Ovary (tissue), 9 donors: ENCODE data around the gene DOCK2. TPM values are rescaled to one million over a fixed set of nuclear protein-coding genes. Genes with fewer than 3 reads are reported as not detected.

ENCODE experiments used
- DNase-seq, 5 donors: peaks; one replicate each; pipeline ENCODE4 v3.0.0-alpha.2; 2019 to 2020
- H3K27ac ChIP-seq, 2 donors: fragments of 200-600 bp; one replicate each; pipeline versions ENCODE4 v1.5.1 to v1.8.0; 2019 to 2022
- H3K27me3 ChIP-seq: fragments of 200-600 bp; one replicate; pipeline ENCODE4 v1.8.0; 2022
- H3K36me3 ChIP-seq: fragments of 200-600 bp; sonication (generic); one replicate; pipeline ENCODE4 v1.5.1; 2019
- H3K4me1 ChIP-seq: one replicate; pipeline ENCODE4 v1.8.1; 2013; ENCODE audit warnings: mild to moderate bottlenecking, moderate library complexity; ENCODE audit not compliant: insufficient read depth
- H3K4me3 ChIP-seq: fragments of 200-600 bp; sonication (generic); one replicate; pipeline ENCODE4 v1.5.1; 2017
- H3K9me3 ChIP-seq, 2 donors: fragments of 200-600 bp in 1 of 2; sonication (generic) in 1 of 2; one replicate each; pipeline versions ENCODE4 v1.5.1 to v1.8.1; 2013 to 2019; ENCODE audit warnings: mild to moderate bottlenecking in 1 of 2, moderate library complexity in 1 of 2
- EP300 ChIP-seq: sonication (generic); formaldehyde crosslinking; IDR thresholded peaks from one replicate; pipeline ENCODE4 v1.6.1; 2017; ENCODE audit warnings: antibody characterized with exemption
- POLR2A ChIP-seq: fragments of 450-650 bp; IDR thresholded peaks from one replicate; pipeline ENCODE4 v1.6.1; 2017; ENCODE audit warnings: antibody characterized with exemption, mild to moderate bottlenecking, moderate library complexity
- WGBS, 3 donors: extraction: QIAGEN DNeasy Blood & Tissue Kit in 1 of 3; methylation state at CpG; one replicate each; pipeline versions ENCODE4 v1.1.5 to v1.1.7; 2013 to 2017; 5-methylcytosine and 5-hydroxymethylcytosine counted together
- intact Hi-C, 4 donors: fragments of 100-400 bp; cut with DNase I; formaldehyde crosslinking; loops; one replicate each; pipeline versions ENCODE4 v1.11.0 to v1.15.1; 2022 to 2023
- polyA plus RNA-seq, 2 donors: library from polyadenylated mRNA; stranded (reverse); fragments of 200-250 nt in 1 of 2; fragments of 350-450 nt in 1 of 2; fragmentation: Illumina TruSeq in 1 of 2; extraction: RNeasy Lipid Tissue Mini Kit (QIAGEN cat#74804) in 1 of 2; gene quantifications; one replicate each; pipeline ENCODE4 v1.2.3, GENCODE V29; 2013 to 2014
- total RNA-seq, 7 donors: library from RNA; depleted of rRNA in 2 of 7; stranded (reverse); fragments of >200 nt in 2 of 7; fragmentation: NEBNext Ultra II Directional in 3 of 7; extraction: Animal tissue kit (Norgen Biotek cat#: 25700) in 3 of 7; gene quantifications; one replicate each; pipeline versions ENCODE4 v1.1.0 to v1.2.4, GENCODE V29; 2016 to 2023
- TF ChIP-seq, protein P1 (sequence below), 3 donors: fragments of 450-650 bp in 2 of 3; fragments of 200-600 bp in 1 of 3; IDR thresholded peaks; one replicate each; pipeline versions ENCODE4 v1.5.1 to v1.8.0; 2016 to 2022; ENCODE audit warnings: antibody characterized with exemption in 3 of 3, mild to moderate bottlenecking in 1 of 3
- donor health status: DM: no; HTN: no; CAD: no; lungs with moderate emphysema.
- donor health status: DM: no; HTN: no; CAD: no.
- donor health status: Bipolar disorder and iron deficiency.
- donor health status: DM: yes; HTN: yes; CAD: no.
- donor health status: DM: no; HTN: no; CAD: no.
- donor health status: DM: yes; HTN: yes; CAD: no.

Gene DOCK2
- total and polyA plus RNA-seq, 9 donors: 1.3 to 10.2 (median 5.4) TPM

DNA sequence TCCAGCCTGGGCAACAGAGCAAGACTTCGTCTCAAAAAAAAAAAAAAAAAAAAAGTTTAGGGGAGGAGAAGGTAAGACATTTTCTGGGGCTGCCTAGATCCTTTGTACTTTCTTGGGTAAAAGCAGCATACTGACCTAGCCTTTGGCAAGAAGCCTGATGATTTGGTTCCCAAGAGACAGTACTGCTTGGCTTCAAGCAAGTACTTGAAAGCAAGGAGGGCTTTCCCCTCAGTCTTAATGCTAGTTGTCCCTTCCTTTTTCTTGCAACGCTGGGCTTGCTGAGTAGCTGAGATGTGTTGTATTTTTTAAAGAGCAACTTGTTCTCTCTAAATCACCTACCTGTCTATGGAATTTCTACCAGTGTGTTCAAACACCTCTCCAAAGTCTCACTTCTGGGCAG is 267.0 kb downstream of the DOCK2 start:
- H3K36me3 ChIP-seq: no peaks in the 10 kb centered on the region
- TF ChIP-seq, protein P1, sequence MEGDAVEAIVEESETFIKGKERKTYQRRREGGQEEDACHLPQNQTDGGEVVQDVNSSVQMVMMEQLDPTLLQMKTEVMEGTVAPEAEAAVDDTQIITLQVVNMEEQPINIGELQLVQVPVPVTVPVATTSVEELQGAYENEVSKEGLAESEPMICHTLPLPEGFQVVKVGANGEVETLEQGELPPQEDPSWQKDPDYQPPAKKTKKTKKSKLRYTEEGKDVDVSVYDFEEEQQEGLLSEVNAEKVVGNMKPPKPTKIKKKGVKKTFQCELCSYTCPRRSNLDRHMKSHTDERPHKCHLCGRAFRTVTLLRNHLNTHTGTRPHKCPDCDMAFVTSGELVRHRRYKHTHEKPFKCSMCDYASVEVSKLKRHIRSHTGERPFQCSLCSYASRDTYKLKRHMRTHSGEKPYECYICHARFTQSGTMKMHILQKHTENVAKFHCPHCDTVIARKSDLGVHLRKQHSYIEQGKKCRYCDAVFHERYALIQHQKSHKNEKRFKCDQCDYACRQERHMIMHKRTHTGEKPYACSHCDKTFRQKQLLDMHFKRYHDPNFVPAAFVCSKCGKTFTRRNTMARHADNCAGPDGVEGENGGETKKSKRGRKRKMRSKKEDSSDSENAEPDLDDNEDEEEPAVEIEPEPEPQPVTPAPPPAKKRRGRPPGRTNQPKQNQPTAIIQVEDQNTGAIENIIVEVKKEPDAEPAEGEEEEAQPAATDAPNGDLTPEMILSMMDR (IDR thresholded peaks at IDR 0.05): no peak
- TF ChIP-seq EP300 (no peak), POLR2A (no peak)
- no peak overlapping the region for H3K27ac ChIP-seq
- H3K4me3 ChIP-seq: no peak overlapping the region
- H3K4me1 ChIP-seq: no peaks in the 10 kb centered on the region
- DNase-seq: no peak
- intact Hi-C loops: loop anchor here in 1 of 4 donors (5.0 kb wide), 1 partner anchor 778 kb away; no protein-coding TSS in a partner anchor
- H3K9me3 ChIP-seq: no peaks in the 10 kb centered on the region
- no peaks in the 10 kb centered on the region for H3K27me3 ChIP-seq
- WGBS, 3 donors: 46 to 70% (median 65%) methylated on average over 2 of the region's 2 CpGs

DNA sequence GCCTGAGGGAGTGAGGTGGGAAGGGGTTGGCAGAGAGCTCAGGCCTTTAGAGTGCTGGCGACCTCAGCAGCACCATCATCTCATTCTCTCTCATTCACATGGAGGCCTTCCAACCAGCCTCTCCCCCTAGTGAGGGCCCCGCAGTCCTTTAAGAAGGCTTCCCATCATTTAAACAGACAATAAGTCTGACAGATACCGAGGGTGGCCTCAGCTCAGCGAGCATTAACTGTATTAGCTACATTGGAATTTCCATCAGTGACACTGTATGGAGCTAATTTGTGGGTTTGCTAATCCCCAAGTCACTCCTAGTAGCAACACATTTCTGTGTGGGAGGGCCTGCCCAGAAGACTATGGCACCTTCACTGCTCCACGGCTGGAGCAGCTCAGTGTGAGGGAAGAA is 267.4 kb downstream of the DOCK2 start:
- WGBS, 3 donors: 61 to 71% (median 63%) methylated on average over 5 of the region's 5 CpGs
- TF ChIP-seq, protein P1 (IDR thresholded peaks at IDR 0.05): no peak
- TF ChIP-seq EP300 (no peak), POLR2A (no peak)
- Histone ChIP-seq H3K9me3 (no peaks in the 10 kb centered on the region), H3K36me3 (no peaks in the 10 kb centered on the region), H3K27me3 (no peaks in the 10 kb centered on the region), H3K4me3 (no peak overlapping the region), H3K27ac (no peak overlapping the region), H3K4me1 (no peaks in the 10 kb centered on the region)
- intact Hi-C loops: loop anchor here in 1 of 4 donors (5.0 kb wide), 1 partner anchor 778 kb away; no protein-coding TSS in a partner anchor
- no peak for DNase-seq

DNA sequence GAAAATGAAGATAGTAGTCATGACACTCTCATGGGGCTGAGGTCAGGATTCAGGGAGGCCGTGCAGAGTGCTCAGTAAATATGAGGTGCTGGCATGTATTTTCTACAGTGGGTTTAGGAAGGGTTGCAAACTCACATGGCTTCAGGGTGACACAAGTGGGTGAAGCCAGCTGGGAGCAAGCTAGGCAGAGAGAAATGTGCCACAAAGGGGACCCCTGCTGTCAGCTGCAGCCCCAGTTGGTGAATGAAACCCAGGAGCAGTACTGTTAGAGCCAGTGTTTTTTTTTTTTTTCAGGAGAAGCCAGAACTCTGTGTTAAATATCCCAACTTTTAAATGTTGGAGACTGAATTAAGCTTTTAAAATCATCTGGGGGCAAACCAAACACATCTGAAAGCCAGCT is 267.9 kb downstream of the DOCK2 start:
- intact Hi-C loops: no loop called here
- WGBS, 3 donors: 72 to 82% (median 73%) methylated on average over 1 of the region's 1 CpG
- no peak for DNase-seq

DNA sequence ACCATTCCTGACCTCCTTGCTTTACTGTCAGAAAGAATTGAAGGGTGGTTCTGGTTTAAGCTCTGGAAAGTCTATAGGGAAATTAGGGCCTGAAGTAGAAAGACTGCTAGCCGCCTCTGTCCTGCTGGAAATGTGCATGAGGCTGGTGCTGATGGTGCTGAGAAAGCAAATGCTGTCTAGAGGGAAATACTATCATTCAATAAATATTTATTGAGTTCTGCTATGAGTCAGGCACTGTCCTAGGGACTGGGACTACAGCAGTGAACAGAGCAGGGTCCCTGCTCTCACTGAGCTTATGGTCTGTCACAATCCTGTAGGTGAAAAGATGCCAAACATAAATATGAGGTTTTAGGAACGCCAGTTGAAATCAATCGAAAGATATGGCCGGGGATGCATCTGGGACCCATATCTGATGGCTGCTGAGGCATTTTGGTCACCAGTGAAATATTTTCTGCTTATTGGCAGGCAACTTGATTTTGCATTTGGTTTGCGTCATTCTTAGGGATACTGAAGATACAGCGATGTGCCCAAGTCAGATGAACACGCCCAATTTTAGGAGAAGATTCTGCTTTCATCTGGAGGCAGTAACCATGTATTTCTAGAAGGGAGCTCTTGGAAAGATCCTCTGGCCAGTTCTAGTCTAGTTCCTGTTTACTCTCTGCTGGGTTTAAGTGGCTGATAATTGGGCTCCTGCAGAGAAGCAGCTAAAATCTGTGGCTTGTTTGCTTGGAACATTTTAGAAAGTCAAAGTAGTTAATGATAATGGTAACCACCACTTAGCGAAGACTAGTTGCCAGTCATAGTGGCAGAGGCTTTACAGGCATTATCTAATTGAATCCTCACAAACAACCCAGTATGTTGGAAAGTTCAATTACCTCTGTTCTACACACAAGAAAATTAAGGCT is 269.9 kb downstream of the DOCK2 start:
- DNase-seq: no peak
- 71 to 81% (median 74%) methylated on average over 8 of the region's 8 CpGs for WGBS, 3 donors
- Histone ChIP-seq H3K4me3 (no peak overlapping the region), H3K27me3 (no peaks in the 10 kb centered on the region), H3K36me3 (no peaks in the 10 kb centered on the region), H3K27ac (no peak overlapping the region), H3K9me3 (no peaks in the 10 kb centered on the region), H3K4me1 (no peaks in the 10 kb centered on the region)
- no peak for TF ChIP-seq POLR2A
- TF ChIP-seq, protein P1 (IDR thresholded peaks at IDR 0.05): no peak
- TF ChIP-seq EP300: no peak
- intact Hi-C loops: no loop called here

More for the DNA sequence above, 267.9 kb downstream of the DOCK2 start:
- H3K27ac ChIP-seq: no peak overlapping the region
- TF ChIP-seq, protein P1 (IDR thresholded peaks at IDR 0.05): no peak
- H3K36me3 ChIP-seq: no peaks in the 10 kb centered on the region
- no peaks in the 10 kb centered on the region for H3K4me1 ChIP-seq
- H3K4me3 ChIP-seq: no peak overlapping the region
- no peaks in the 10 kb centered on the region for H3K9me3 ChIP-seq
- no peaks in the 10 kb centered on the region for H3K27me3 ChIP-seq
